Activated T-helper 1 cell treated with anti-CD3 and anti-CD28 coated beads, Interleukin-12 subunit alpha, Interleukin-12 subunit beta, Interleukin-2, Interleukin-4 antibody, amounts not matched to agents 30 ng/mL and 10 ng/mL and 1 ng/mL, durations not matched to agents 14 hours and 24 hours and 36 hours (primary cell): ENCODE measurements around the gene RXRG. TPM values are rescaled to one million over a fixed set of nuclear protein-coding genes. Genes with fewer than 3 reads are reported as not detected.

Experiments
- DNase-seq: peaks from one replicate; pipeline ENCODE4 v3.0.0; 2021; ENCODE audit warnings: low spot score
- H3K27ac Mint-ChIP-seq: one replicate; pipeline ENCODE4 v1.8.0; 2021; ENCODE audit warnings: mild to moderate bottlenecking, mixed read lengths
- H3K27me3 Mint-ChIP-seq: one replicate; pipeline ENCODE4 v1.8.0; 2022; ENCODE audit warnings: mild to moderate bottlenecking, moderate library complexity, mixed read lengths; ENCODE audit not compliant: insufficient read depth
- H3K36me3 Mint-ChIP-seq: one replicate; pipeline ENCODE4 v1.8.0; 2021; ENCODE audit warnings: low read depth, mixed read lengths
- H3K4me1 Mint-ChIP-seq: one replicate; pipeline ENCODE4 v1.8.0; 2021; ENCODE audit warnings: low read depth, mixed read lengths
- H3K4me3 Mint-ChIP-seq: one replicate; pipeline ENCODE4 v1.8.0; 2021; ENCODE audit warnings: mild to moderate bottlenecking, moderate library complexity, mixed read lengths
- H3K9me3 Mint-ChIP-seq: one replicate; pipeline ENCODE4 v1.8.0; 2021; ENCODE audit warnings: mixed read lengths
- intact Hi-C: fragments of 100-400 bp; cut with micrococcal nuclease; formaldehyde crosslinking; loops from one replicate; pipeline ENCODE4 v1.15.1; 2024
- total RNA-seq: library from RNA; stranded (reverse); gene quantifications from 2 replicates; pipeline ENCODE4 v1.2.3, GENCODE V29; 2022

The RXRG gene
- total RNA-seq, 1 donor from 2014 or later, result not detected

DNA sequence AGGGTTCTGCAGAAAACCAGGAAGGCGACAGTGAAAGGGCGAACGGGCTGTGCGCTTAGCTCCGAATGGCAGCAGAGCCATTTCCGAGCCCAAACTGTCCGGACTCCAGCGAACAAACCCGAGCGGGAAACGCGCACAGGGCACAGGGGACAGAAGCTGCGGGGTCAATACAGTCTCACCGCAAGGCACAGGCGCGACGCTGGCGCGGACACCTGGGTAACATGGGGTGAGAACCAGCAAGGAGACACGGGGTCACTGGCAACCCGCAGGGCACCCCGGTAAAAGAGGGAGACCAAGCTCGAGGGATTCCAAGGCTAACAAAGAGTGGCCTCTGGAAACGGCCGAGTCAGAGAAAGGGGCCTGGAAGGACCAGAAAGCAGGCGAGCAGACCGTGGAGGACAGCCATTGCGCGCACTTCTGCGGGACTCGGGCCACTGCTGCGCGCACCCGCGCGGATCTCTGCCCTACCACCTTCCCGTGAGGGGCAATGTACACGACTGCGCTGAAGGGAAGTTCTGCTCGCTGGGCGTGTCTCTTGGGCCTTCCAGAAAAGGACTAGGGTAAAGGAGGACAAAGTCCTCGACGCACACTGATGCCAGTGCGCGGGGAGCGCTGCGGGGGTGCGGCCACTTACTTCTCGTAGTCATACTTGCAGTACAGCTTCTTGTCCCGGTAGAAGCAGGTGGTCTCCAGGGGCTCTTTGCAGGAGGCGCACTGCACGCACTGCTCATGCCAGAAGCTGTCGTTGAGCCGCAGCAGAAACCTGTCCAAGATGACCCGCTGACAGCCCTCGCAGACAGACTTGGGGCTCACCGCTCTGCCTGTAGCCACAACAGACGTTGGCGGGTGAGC lies 92.3 kb downstream of the RXRG start:
- no peak overlapping the region for H3K27ac Mint-ChIP-seq
- H3K4me3 Mint-ChIP-seq, result no peak overlapping the region
- peaks cover 75% of the 10 kb centered on the region for H3K27me3 Mint-ChIP-seq
- no peaks in the 10 kb centered on the region for H3K36me3 Mint-ChIP-seq
- no peaks in the 10 kb centered on the region for H3K9me3 Mint-ChIP-seq
- intact Hi-C loops, result loop anchor here (5.0 kb wide), 1 partner anchor 115 kb away; no protein-coding TSS in a partner anchor
- no peaks in the 10 kb centered on the region for H3K4me1 Mint-ChIP-seq
- DNase-seq, result no peak

DNA sequence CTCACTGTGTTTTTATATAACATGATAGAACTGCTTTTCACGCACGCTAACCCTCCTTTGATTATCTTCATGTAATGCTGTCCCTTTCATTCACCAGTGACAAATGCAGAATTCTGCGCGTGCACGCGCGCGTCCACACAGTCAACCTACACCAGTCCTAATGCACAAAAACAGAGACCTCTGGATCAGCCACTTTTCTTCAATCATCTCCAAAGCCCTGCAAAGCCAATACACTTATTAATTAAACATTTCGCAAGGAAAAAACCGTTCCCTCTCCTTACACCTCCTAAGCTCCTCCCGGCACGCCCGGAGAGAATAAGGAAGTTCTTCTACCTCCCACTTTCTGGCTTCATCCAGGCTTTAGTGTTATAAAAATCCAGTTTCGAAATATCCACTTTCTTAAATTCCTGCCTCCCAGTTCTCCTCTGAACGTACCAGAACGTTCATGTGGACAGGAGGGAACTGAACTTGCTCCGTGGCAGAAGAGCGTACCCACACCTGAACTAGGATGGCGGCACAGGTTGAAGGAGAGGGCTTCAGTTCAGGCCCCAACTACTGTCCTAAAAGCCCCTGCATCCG lies 93.0 kb downstream of the RXRG start:
- no peak for DNase-seq
- H3K27ac Mint-ChIP-seq, result no peak overlapping the region
- no peaks in the 10 kb centered on the region for H3K36me3 Mint-ChIP-seq
- H3K27me3 Mint-ChIP-seq, result peaks cover 72% of the 10 kb centered on the region
- no peaks in the 10 kb centered on the region for H3K4me1 Mint-ChIP-seq
- intact Hi-C loops, result loop anchor here (5.0 kb wide), 1 partner anchor 115 kb away; no protein-coding TSS in a partner anchor
- no peaks in the 10 kb centered on the region for H3K9me3 Mint-ChIP-seq
- no peak overlapping the region for H3K4me3 Mint-ChIP-seq

Other genes starting within 250 kb of the RXRG start
- gene LMX1A, start 88.4 kb downstream of the RXRG start, total RNA-seq, result not detected in 2 replicates
- not detected in 2 replicates for gene LRRC52, start 98.9 kb upstream of the RXRG start, total RNA-seq
- 23.3 and 25.1 TPM in 2 replicates for gene MGST3, start 186.1 kb upstream of the RXRG start, total RNA-seq